Skeletal muscle cell (primary cell): ENCODE data around the gene UFM1.
"Not testable (repeated sequence)": the region's sequence is repeated elsewhere in the genome, so short reads cannot be mapped to it uniquely, and the experiment has no call there.

Experiments used
- DNase-seq: peaks from one replicate; pipeline ENCODE4 v3.0.0-alpha.2; 2010; ENCODE audit warnings: low read depth
- H3K4me3 ChIP-seq: 2 replicates; pipeline ENCODE4 v1.5.1; 2011; ENCODE audit warnings: low read depth, mild to moderate bottlenecking, control low read depth, low read length, moderate library complexity

UFM1 gene

GRCh38 chr13:38349390-38350113, at the start of gene UFM1:
Gene UFM1, plus strand, starts transcription at chr13:38349851. Its CDS starts 69 bp downstream, at chr13:38349920.
- peak; percentile 92 for DNase-seq
- peak within 1 kb of the TSS; percentile 96 for H3K4me3 ChIP-seq

- H3K4me3 ChIP-seq, result no peak overlapping the region
- no peak for DNase-seq
These were observed 48.4 kb upstream of the UFM1 start for GRCh38 chr13:38301236-38301635.

- DNase-seq, result no peak
- H3K4me3 ChIP-seq, result no peak overlapping the region
These were observed 45.8 kb upstream of the UFM1 start for GRCh38 chr13:38303816-38304320.

- peak; percentile 87 for DNase-seq
- no peak overlapping the region for H3K4me3 ChIP-seq
These were observed 40.9 kb upstream of the UFM1 start for GRCh38 chr13:38308736-38309135.

- no peak for DNase-seq
- H3K4me3 ChIP-seq, result no peak overlapping the region
These were observed 40.3 kb upstream of the UFM1 start for GRCh38 chr13:38309397-38309796.

- not testable (repeated sequence) for H3K4me3 ChIP-seq, DNase-seq
These were observed 38.5 kb upstream of the UFM1 start for GRCh38 chr13:38311175-38311574.

GRCh38 chr13:38316129-38316528, 33.5 kb upstream of the UFM1 start:
- DNase-seq, result no peak
- no peak overlapping the region for H3K4me3 ChIP-seq

GRCh38 chr13:38321654-38322053, 28.0 kb upstream of the UFM1 start:
- H3K4me3 ChIP-seq, result no peak overlapping the region
- DNase-seq, result no peak

- no peak for DNase-seq
- H3K4me3 ChIP-seq, result no peak overlapping the region
These were observed 24.2 kb upstream of the UFM1 start for GRCh38 chr13:38325426-38325825.

GRCh38 chr13:38328699-38329098, 21.0 kb upstream of the UFM1 start:
- H3K4me3 ChIP-seq, result no peak overlapping the region
- DNase-seq, result no peak

GRCh38 chr13:38334845-38335244, 14.8 kb upstream of the UFM1 start:
- no peak for DNase-seq
- H3K4me3 ChIP-seq, result no peak overlapping the region

- DNase-seq, result no peak
- no peak overlapping the region for H3K4me3 ChIP-seq
These were observed 11.6 kb upstream of the UFM1 start for GRCh38 chr13:38338089-38338488.

- H3K4me3 ChIP-seq, result no peak overlapping the region
- no peak for DNase-seq
These were observed 9.0 kb upstream of the UFM1 start for GRCh38 chr13:38340624-38341023.

GRCh38 chr13:38341149-38341692, 8.4 kb upstream of the UFM1 start:
- DNase-seq, result no peak
- H3K4me3 ChIP-seq, result no peak overlapping the region

- H3K4me3 ChIP-seq, result no peak overlapping the region
- DNase-seq, result no peak
These were observed 2.9 kb upstream of the UFM1 start for GRCh38 chr13:38346764-38347163.

- H3K4me3 ChIP-seq, result peak overlapping the region; percentile 96
- DNase-seq, result peak; percentile 25
These were observed 726 bp upstream of the UFM1 start for GRCh38 chr13:38348861-38349389.

- peak overlapping the region; percentile 96 for H3K4me3 ChIP-seq
- no peak for DNase-seq
These were observed 515 bp downstream of the UFM1 start for GRCh38 chr13:38350114-38350617.

GRCh38 chr13:38355595-38356119, 6.0 kb downstream of the UFM1 start:
- DNase-seq, result no peak
- no peak overlapping the region for H3K4me3 ChIP-seq

GRCh38 chr13:38358684-38359083, 9.0 kb downstream of the UFM1 start:
- no peak overlapping the region for H3K4me3 ChIP-seq
- DNase-seq, result no peak

- no peak overlapping the region for H3K4me3 ChIP-seq
- no peak for DNase-seq
These were observed 12.1 kb downstream of the UFM1 start for GRCh38 chr13:38361542-38362262.
